A549 (cell line): ENCODE measurements around the gene TPO. TPM values are rescaled to one million over a fixed set of nuclear protein-coding genes. Genes with fewer than 3 reads are reported as not detected.

Source experiments
- ATAC-seq, 2 experiments: fragments of 200-7000 bp in 1 of 2; fragments of >200 bp in 1 of 2; cut with Nextera tagmentation in 1 of 2; cut with Tn5 transposase in 1 of 2; 3 replicates each; pipeline versions ENCODE4 v1.8.0 to v1.9.1; 2018 to 2020; ENCODE audit warnings: mild to moderate bottlenecking in 1 of 2, moderate library complexity in 1 of 2
- CTCF ChIA-PET: fragments of 300-600 bp; sonication (Branson Sonifier 250); formaldehyde crosslinking; extraction: SDS; loops from one replicate; lab custom pipeline; 2021; ENCODE audit warnings: antibody characterized with exemption, inconsistent platforms; lab: Yijun Ruan, JAX
- POLR2A ChIA-PET: fragments of 350-600 bp; formaldehyde crosslinking; extraction: SDS; loops from one replicate; lab custom pipeline; 2021; ENCODE audit warnings: antibody characterized with exemption, inconsistent platforms; lab: Yijun Ruan, JAX
- DNase-seq, 2 experiments: peaks; one replicate each; pipeline versions ENCODE4 v3.0.0 to v3.0.0-alpha.2; 2011 to 2016; ENCODE audit warnings: low read depth in 1 of 2, low spot score in 1 of 2
- FAIRE-seq: peaks from 2 replicates; lab custom pipeline; 2011; peaks lifted over from hg19 to GRCh38; lab: Jason Lieb, UNC
- H3K27ac ChIP-seq, 2 experiments: fragments of >200 bp; sonication (Bioruptor Twin); formaldehyde crosslinking; 3 replicates each; pipeline ENCODE4 v1.5.1; 2016 to 2017
- H3K4me1 ChIP-seq: fragments of >200 bp; sonication (Bioruptor Twin); formaldehyde crosslinking; 3 replicates; pipeline ENCODE4 v1.6.1; 2016
- H3K4me2 ChIP-seq: fragments of >200 bp; sonication (Bioruptor Twin); formaldehyde crosslinking; 3 replicates; pipeline ENCODE4 v1.6.1; 2016
- H3K4me3 ChIP-seq: fragments of >200 bp; sonication (Bioruptor Twin); formaldehyde crosslinking; 3 replicates; pipeline ENCODE4 v1.5.1; 2016
- H3K9me3 ChIP-seq: fragments of >200 bp; sonication (Bioruptor Twin); formaldehyde crosslinking; 3 replicates; pipeline ENCODE4 v1.6.1; 2016
- BHLHE40 ChIP-seq: IDR thresholded peaks from 2 replicates; pipeline ENCODE4 v1.6.1; 2012; ENCODE audit warnings: low read depth, low read length, inconsistent platforms
- CBX8 ChIP-seq: fragments of 200-600 bp; sonication (generic); IDR thresholded peaks from 2 replicates; pipeline ENCODE4 v1.6.1; 2016
- CEBPB ChIP-seq, 2 experiments: fragments of >200 bp in 1 of 2; sonication (Bioruptor Twin) in 1 of 2; formaldehyde crosslinking in 1 of 2; IDR thresholded peaks; 2 replicates each; pipeline ENCODE4 v1.6.1; 2012 to 2016
- EHF ChIP-seq: fragments of 250-450 bp; sonication (Bioruptor Pico); IDR thresholded peaks from 2 replicates; pipeline ENCODE4 v1.5.0; 2020; ENCODE audit warnings: mild to moderate bottlenecking
- ESRRA ChIP-seq: fragments of 150-350 bp; IDR thresholded peaks from 2 replicates; pipeline ENCODE4 v1.6.1; 2014; ENCODE audit warnings: mild to moderate bottlenecking, low read length, borderline replicate concordance
- FOSL2 ChIP-seq, 2 experiments: fragments of 450-650 bp in 1 of 2; fragments of >200 bp in 1 of 2; sonication (Bioruptor Twin) in 1 of 2; formaldehyde crosslinking; IDR thresholded peaks; 2 replicates each; pipeline versions ENCODE4 v1.5.0 to v1.6.1; 2016 to 2020; ENCODE audit warnings: mild to moderate bottlenecking in 1 of 2, moderate library complexity in 1 of 2
- GATA3 ChIP-seq: IDR thresholded peaks from 2 replicates; pipeline ENCODE4 v1.6.1; 2012; ENCODE audit warnings: borderline replicate concordance
- HDAC2 ChIP-seq: fragments of 200-600 bp; sonication (generic); IDR thresholded peaks from 2 replicates; pipeline ENCODE4 v1.6.1; 2016
- HOXB13 ChIP-seq: fragments of 250-450 bp; sonication (Bioruptor Pico); IDR thresholded peaks from 2 replicates; pipeline ENCODE4 v1.5.0; 2020; ENCODE audit warnings: low read depth, mild to moderate bottlenecking, moderate library complexity
- HOXB5 ChIP-seq: fragments of 250-450 bp; sonication (Bioruptor Pico); IDR thresholded peaks from 2 replicates; pipeline ENCODE4 v1.5.0; 2020; ENCODE audit warnings: mild to moderate bottlenecking, moderate library complexity
- JUN ChIP-seq, 2 experiments: fragments of >200 bp; sonication (Bioruptor Twin); formaldehyde crosslinking; IDR thresholded peaks; 2 replicates in 1 of 2; 3 replicates in 1 of 2; pipeline ENCODE4 v1.6.1; 2016 to 2017
- KDM5A ChIP-seq: fragments of 200-600 bp; sonication (generic); IDR thresholded peaks from 2 replicates; pipeline ENCODE4 v1.6.1; 2016; ENCODE audit warnings: antibody characterized with exemption, mild to moderate bottlenecking
- MYC ChIP-seq: IDR thresholded peaks from 2 replicates; pipeline ENCODE4 v1.6.1; 2012; ENCODE audit warnings: mild to moderate bottlenecking, inconsistent platforms, low read length, improper control_type of control experiment, borderline replicate concordance
- NPAS2 ChIP-seq: fragments of 250-450 bp; sonication (Bioruptor Pico); IDR thresholded peaks from 2 replicates; pipeline ENCODE4 v1.8.0; 2022; ENCODE audit warnings: mild to moderate bottlenecking, moderate library complexity, borderline replicate concordance
- NR3C1 ChIP-seq: fragments of >200 bp; sonication (Bioruptor Twin); formaldehyde crosslinking; IDR thresholded peaks from 3 replicates; pipeline ENCODE4 v1.6.1; 2017
- POLR2A ChIP-seq: IDR thresholded peaks from 2 replicates; pipeline ENCODE4 v1.6.1; 2012; ENCODE audit warnings: mild to moderate bottlenecking, low read length
- POLR2AphosphoS2 ChIP-seq: conservative IDR thresholded peaks from 2 replicates; pipeline ENCODE4 v1.6.1; 2012; ENCODE audit warnings: low read length, improper control_type of control experiment, inconsistent platforms
- RARB ChIP-seq: fragments of 250-450 bp; sonication (Bioruptor Pico); IDR thresholded peaks from 2 replicates; pipeline ENCODE4 v1.8.0; 2021; ENCODE audit warnings: mild to moderate bottlenecking, moderate library complexity
- RCOR1 ChIP-seq: fragments of 150-350 bp; IDR thresholded peaks from 2 replicates; pipeline ENCODE4 v1.6.1; 2014; ENCODE audit warnings: antibody characterized with exemption, low read length, low read depth
- SREBF2 ChIP-seq: fragments of 450-650 bp; IDR thresholded peaks from 2 replicates; pipeline ENCODE4 v1.6.1; 2014; ENCODE audit warnings: mild to moderate bottlenecking, moderate library complexity
- TP53 ChIP-seq: fragments of 250-450 bp; sonication (Bioruptor Pico); IDR thresholded peaks from 2 replicates; pipeline ENCODE4 v1.5.0; 2021; ENCODE audit warnings: mild to moderate bottlenecking, moderate library complexity
- ZNF302 ChIP-seq: fragments of 250-450 bp; sonication (Bioruptor Pico); IDR thresholded peaks from 2 replicates; pipeline ENCODE4 v1.9.0; 2021; ENCODE audit warnings: inconsistent platforms, mild to moderate bottlenecking, moderate library complexity
- WGBS: methylation state at CpG from one replicate; pipeline ENCODE4 v1.1.6; 2017; ENCODE audit errors: missing lambda C conversion rate; 5-methylcytosine and 5-hydroxymethylcytosine counted together
- polyA plus RNA-seq, 4 experiments: library from polyadenylated mRNA; depleted of rRNA in 3 of 4; stranded (reverse); fragments of >200 nt; fragmentation: RNase III in 1 of 4; extraction: RNeasy Plus Mini Kit Qiagen cat#74134 plus additional on column Dnase treatment in 1 of 4; gene quantifications; 2 replicates in 3 of 4; 3 replicates in 1 of 4; pipeline ENCODE4 v1.2.3, GENCODE V29; 2011 to 2017
- TF ChIP-seq, protein P1 (sequence below): IDR thresholded peaks from 2 replicates; pipeline ENCODE4 v1.6.1; 2012
- TF ChIP-seq, protein P2 (sequence below): fragments of 200-600 bp; sonication (generic); IDR thresholded peaks from 2 replicates; pipeline ENCODE4 v1.6.1; 2016; ENCODE audit warnings: antibody characterized with exemption, mild to moderate bottlenecking, moderate library complexity
- TF ChIP-seq, protein P3 (sequence below): fragments of >200 bp; sonication (Bioruptor Twin); formaldehyde crosslinking; IDR thresholded peaks from 2 replicates; pipeline ENCODE4 v1.6.1; 2016
- TF ChIP-seq, protein P4 (sequence below): IDR thresholded peaks from 2 replicates; pipeline ENCODE4 v1.6.1; 2012; ENCODE audit warnings: low read depth, borderline replicate concordance

Gene TPO
- polyA plus RNA-seq, 2 of the 4 experiments (the other 2 are of a cell fraction): 0.05 TPM; not detected in 1

DNA sequence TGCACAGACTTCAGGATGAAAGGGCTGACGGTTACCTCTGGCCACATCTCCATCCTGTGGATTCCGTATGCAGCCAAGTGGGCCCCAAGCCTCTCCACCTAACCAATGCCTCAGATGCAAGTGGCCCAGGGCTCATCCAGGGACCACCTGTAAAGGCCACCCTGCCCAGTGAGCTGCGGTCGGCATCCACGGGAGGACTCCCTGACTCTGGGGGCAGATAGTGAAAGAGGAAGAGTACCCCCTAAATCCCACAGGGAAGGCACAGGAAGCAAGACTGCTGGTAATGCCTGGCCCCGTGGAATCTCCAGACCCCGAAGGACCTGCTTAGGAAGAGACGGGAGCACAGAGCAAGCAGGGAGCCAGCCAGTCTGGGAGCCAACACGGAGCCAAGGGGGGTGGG, 11.2 kb upstream of the TPO start:
- H3K4me2 ChIP-seq: no peak overlapping the region
- FAIRE-seq (no peak), ATAC-seq (no peak), DNase-seq (no peak)
- H3K27ac ChIP-seq: no peak overlapping the region
- WGBS: 11% methylated on average over 9 of the region's 9 CpGs
- no peak overlapping the region for H3K4me3 ChIP-seq
- POLR2A ChIA-PET: no interaction called here
- no peaks in the 10 kb centered on the region for H3K4me1 ChIP-seq
- CTCF ChIA-PET: no interaction called here
- TF ChIP-seq RCOR1: no peak
- TF ChIP-seq, protein P1, sequence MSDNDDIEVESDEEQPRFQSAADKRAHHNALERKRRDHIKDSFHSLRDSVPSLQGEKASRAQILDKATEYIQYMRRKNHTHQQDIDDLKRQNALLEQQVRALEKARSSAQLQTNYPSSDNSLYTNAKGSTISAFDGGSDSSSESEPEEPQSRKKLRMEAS: no peak
- no peak for TF ChIP-seq ESRRA
- TF ChIP-seq, protein P2, sequence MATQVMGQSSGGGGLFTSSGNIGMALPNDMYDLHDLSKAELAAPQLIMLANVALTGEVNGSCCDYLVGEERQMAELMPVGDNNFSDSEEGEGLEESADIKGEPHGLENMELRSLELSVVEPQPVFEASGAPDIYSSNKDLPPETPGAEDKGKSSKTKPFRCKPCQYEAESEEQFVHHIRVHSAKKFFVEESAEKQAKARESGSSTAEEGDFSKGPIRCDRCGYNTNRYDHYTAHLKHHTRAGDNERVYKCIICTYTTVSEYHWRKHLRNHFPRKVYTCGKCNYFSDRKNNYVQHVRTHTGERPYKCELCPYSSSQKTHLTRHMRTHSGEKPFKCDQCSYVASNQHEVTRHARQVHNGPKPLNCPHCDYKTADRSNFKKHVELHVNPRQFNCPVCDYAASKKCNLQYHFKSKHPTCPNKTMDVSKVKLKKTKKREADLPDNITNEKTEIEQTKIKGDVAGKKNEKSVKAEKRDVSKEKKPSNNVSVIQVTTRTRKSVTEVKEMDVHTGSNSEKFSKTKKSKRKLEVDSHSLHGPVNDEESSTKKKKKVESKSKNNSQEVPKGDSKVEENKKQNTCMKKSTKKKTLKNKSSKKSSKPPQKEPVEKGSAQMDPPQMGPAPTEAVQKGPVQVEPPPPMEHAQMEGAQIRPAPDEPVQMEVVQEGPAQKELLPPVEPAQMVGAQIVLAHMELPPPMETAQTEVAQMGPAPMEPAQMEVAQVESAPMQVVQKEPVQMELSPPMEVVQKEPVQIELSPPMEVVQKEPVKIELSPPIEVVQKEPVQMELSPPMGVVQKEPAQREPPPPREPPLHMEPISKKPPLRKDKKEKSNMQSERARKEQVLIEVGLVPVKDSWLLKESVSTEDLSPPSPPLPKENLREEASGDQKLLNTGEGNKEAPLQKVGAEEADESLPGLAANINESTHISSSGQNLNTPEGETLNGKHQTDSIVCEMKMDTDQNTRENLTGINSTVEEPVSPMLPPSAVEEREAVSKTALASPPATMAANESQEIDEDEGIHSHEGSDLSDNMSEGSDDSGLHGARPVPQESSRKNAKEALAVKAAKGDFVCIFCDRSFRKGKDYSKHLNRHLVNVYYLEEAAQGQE: no peak
- TF ChIP-seq JUN (IDR thresholded peaks at IDR 0.05): no peak
- no peak for TF ChIP-seq SREBF2
- no peak for TF ChIP-seq HOXB13 (CRISPR knock-in tag)
- no peak for TF ChIP-seq CBX8
- TF ChIP-seq EHF (CRISPR knock-in tag): no peak
- TF ChIP-seq, protein P3, sequence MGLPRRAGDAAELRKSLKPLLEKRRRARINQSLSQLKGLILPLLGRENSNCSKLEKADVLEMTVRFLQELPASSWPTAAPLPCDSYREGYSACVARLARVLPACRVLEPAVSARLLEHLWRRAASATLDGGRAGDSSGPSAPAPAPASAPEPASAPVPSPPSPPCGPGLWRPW: no peak
- TF ChIP-seq, protein P4, sequence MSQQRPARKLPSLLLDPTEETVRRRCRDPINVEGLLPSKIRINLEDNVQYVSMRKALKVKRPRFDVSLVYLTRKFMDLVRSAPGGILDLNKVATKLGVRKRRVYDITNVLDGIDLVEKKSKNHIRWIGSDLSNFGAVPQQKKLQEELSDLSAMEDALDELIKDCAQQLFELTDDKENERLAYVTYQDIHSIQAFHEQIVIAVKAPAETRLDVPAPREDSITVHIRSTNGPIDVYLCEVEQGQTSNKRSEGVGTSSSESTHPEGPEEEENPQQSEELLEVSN: no peak
- no peak for TF ChIP-seq GATA3
- no peak for TF ChIP-seq BHLHE40
- no peak for TF ChIP-seq NPAS2 (CRISPR knock-in tag)
- TF ChIP-seq FOSL2 (IDR thresholded peaks at IDR 0.05): no peak
- TF ChIP-seq FOSL2 (CRISPR knock-in tag; IDR thresholded peaks at IDR 0.05): no peak
- no peak for TF ChIP-seq CEBPB (IDR thresholded peaks at IDR 0.05)
- TF ChIP-seq POLR2AphosphoS2: no peak
- no peak for TF ChIP-seq HOXB5
- TF ChIP-seq TP53 (CRISPR knock-in tag): no peak
- TF ChIP-seq NR3C1: no peak
- no peaks in the 10 kb centered on the region for H3K9me3 ChIP-seq

DNA sequence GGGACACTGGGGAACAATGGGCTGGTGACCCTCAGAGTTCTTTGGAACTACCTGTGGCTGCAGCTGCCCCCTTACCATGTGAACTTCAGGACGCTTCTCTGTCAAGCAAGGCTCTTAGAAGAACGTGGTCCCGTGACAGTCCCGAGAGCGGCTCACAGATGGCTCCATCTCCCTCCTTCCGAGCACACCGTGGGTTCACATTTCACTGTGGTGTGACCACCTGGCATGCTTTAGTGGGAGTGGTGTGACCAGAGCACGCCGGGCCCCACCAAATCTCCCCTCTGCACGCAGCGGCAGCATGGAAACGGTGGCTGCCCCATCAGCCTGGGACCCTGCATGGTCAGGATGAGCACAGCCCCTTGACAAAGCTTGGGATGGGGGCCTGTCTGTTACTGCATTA, 9.7 kb upstream of the TPO start:
- ATAC-seq (no peak), FAIRE-seq (no peak), DNase-seq (no peak)
- Histone ChIP-seq H3K4me1 (no peaks in the 10 kb centered on the region), H3K4me3 (no peak overlapping the region), H3K9me3 (no peaks in the 10 kb centered on the region), H3K4me2 (no peak overlapping the region), H3K27ac (no peak overlapping the region)
- WGBS: 10% methylated on average over 12 of the region's 12 CpGs
- ChIA-PET CTCF (no interaction called here), POLR2A (no interaction called here)
- TF ChIP-seq POLR2AphosphoS2 (no peak), POLR2A (no peak), SREBF2 (no peak), RARB (CRISPR knock-in tag) (no peak), HDAC2 (no peak), GATA3 (no peak), HOXB5 (no peak), MYC (no peak), ZNF302 (CRISPR knock-in tag) (no peak), NPAS2 (CRISPR knock-in tag) (no peak), HOXB13 (CRISPR knock-in tag) (no peak), KDM5A (no peak)
- TF ChIP-seq, protein P3: no peak
